Osteocyte (in vitro differentiated cells): ENCODE measurements around the gene NPLOC4. TPM values are rescaled to one million over a fixed set of nuclear protein-coding genes. Genes with fewer than 3 reads are reported as not detected.

Experiments used
- DNase-seq: peaks from one replicate; pipeline ENCODE4 v3.0.0; 2021; ENCODE audit warnings: mixed read lengths; ENCODE audit not compliant: unreplicated experiment; ENCODE audit errors: extremely low spot score
- H3K27ac Mint-ChIP-seq: one replicate; pipeline ENCODE4 v1.8.0; 2021; ENCODE audit warnings: mild to moderate bottlenecking, mixed read lengths; ENCODE audit not compliant: unreplicated experiment
- H3K27me3 Mint-ChIP-seq: one replicate; pipeline ENCODE4 v1.8.0; 2021; ENCODE audit warnings: mixed read lengths; ENCODE audit not compliant: unreplicated experiment
- H3K36me3 Mint-ChIP-seq: one replicate; pipeline ENCODE4 v1.8.0; 2021; ENCODE audit warnings: mixed read lengths; ENCODE audit not compliant: unreplicated experiment
- H3K4me1 Mint-ChIP-seq: one replicate; pipeline ENCODE4 v1.8.0; 2021; ENCODE audit warnings: mixed read lengths; ENCODE audit not compliant: unreplicated experiment
- H3K4me3 Mint-ChIP-seq: one replicate; pipeline ENCODE4 v1.8.0; 2021; ENCODE audit warnings: mild to moderate bottlenecking, moderate library complexity, mixed read lengths; ENCODE audit not compliant: unreplicated experiment
- H3K9me3 Mint-ChIP-seq: one replicate; pipeline ENCODE4 v1.8.0; 2021; ENCODE audit warnings: mixed read lengths; ENCODE audit not compliant: unreplicated experiment
- total RNA-seq: library from RNA; stranded (reverse); gene quantifications from 2 replicates; pipeline ENCODE4 v1.2.1, GENCODE V29; 2021
- TF ChIP-seq, protein P1 (sequence below): fragments of 200-600 bp; sonication (generic); IDR thresholded peaks from 2 replicates; pipeline ENCODE4 v1.5.0; 2021; ENCODE audit warnings: antibody characterized with exemption, mild to moderate bottlenecking, moderate library complexity

Gene NPLOC4
- total RNA-seq, 1 donor from 2014 or later, result 99.7 TPM

DNA sequence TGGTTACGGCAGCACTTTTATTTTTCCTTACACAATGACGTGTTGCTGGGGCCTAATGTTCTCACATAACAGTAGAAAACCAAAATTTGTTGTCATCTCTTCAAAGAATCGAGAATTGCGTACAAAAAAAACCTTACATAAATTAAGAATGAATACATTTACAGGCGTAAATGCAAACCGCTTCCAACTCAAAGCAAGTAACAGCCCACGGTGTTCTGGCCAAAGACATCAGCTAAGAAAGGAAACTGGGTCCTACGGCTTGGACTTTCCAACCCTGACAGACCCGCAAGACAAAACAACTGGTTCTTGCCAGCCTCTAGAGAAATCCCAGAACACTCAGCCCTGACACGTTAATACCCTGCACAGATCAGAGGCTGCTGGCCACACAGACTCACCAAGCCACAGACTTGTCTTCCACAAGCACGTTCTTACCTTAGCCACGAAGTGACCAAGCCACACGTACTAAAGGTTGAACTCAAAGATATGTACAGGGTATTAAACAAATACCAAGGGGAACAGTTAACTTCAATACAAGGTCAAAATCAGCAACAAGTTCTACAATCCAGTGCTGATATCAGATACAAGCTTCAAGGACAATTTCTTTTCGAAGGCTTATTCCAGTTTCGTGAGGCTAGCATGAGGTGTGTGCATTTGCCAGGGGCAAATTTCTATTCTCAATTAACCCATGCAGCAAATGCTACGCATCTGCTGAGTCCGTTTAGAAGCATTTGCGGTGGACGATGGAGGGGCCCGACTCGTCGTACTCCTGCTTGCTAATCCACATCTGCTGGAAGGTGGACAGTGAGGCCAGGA is 126.7 kb downstream of the NPLOC4 start:
- H3K27ac Mint-ChIP-seq, result peak overlapping the region; percentile 87
- TF ChIP-seq, protein P1, sequence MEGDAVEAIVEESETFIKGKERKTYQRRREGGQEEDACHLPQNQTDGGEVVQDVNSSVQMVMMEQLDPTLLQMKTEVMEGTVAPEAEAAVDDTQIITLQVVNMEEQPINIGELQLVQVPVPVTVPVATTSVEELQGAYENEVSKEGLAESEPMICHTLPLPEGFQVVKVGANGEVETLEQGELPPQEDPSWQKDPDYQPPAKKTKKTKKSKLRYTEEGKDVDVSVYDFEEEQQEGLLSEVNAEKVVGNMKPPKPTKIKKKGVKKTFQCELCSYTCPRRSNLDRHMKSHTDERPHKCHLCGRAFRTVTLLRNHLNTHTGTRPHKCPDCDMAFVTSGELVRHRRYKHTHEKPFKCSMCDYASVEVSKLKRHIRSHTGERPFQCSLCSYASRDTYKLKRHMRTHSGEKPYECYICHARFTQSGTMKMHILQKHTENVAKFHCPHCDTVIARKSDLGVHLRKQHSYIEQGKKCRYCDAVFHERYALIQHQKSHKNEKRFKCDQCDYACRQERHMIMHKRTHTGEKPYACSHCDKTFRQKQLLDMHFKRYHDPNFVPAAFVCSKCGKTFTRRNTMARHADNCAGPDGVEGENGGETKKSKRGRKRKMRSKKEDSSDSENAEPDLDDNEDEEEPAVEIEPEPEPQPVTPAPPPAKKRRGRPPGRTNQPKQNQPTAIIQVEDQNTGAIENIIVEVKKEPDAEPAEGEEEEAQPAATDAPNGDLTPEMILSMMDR, result no peak
- peak overlapping the region; percentile 98 for H3K4me3 Mint-ChIP-seq
- no peak for DNase-seq
- H3K4me1 Mint-ChIP-seq, result peaks cover 22% of the 10 kb centered on the region
- H3K36me3 Mint-ChIP-seq, result peaks cover 43% of the 10 kb centered on the region
- H3K27me3 Mint-ChIP-seq, result no peaks in the 10 kb centered on the region
- no peaks in the 10 kb centered on the region for H3K9me3 Mint-ChIP-seq

DNA sequence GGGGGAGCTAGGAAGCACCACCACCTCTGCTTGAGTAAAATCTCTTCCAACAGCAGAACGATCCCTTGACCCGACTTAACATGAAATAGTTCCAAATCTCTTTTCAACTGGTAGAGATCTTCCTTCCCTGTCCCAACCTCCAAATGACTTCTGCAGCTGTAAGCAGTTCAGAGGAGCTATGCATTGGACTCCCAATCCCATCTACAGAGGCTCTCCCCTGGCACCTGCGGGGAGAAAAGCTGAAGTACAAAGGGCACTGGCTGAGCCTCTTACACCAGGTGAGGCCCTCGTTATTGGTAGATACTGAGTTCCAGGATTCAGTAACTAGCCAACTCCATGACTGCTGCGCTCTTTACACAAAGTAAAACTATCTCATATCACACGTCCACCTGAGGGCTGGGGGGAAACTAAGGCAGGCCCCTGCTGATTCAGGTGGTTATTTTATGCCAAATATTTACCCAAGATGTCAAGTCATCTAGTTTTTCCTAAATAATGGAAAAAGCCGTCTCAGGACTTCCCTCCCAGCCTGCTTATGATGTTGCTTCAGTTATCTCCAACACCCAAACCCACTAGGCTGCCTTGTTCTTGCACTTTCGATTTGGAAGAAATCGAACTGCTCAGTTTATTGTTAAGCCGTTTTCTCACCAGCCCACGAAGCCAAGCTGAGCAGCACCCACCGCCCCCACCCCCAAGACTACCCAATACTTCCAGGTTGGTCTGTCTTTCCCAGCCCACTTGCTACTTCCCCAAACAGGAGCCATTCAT is 127.5 kb downstream of the NPLOC4 start:
- no peak for DNase-seq

DNA sequence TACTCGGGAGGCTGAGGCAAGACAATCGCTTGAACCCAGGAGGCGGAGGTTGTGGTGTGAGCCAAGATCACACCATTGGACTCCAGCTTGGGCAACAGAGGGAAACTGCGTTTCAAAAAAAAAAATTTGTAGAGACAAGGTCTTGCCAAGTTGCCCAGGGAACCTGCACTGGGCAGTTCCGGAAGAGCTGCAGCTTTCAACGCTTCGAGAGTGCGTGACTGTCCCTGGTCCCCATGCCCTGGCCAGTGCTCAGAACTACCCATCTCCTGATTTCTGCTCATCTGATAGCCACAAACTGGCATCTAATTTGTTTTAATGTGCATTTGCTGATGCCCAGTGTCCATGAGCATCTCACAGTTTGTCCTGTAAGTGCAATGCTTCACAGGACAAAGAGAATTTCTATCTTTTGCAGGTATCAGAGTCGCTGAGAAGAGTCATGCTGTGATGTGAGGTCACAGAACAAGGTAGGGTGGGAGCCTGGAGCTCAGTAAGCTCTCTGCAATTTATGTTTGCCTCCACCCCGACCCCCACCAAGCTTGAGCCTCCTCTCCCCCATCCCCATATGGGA is 128.2 kb downstream of the NPLOC4 start:
- no peaks in the 10 kb centered on the region for H3K27me3 Mint-ChIP-seq

More for the DNA sequence above, 127.5 kb downstream of the NPLOC4 start:
- peaks cover 21% of the 10 kb centered on the region for H3K4me1 Mint-ChIP-seq
- no peaks in the 10 kb centered on the region for H3K9me3 Mint-ChIP-seq
- TF ChIP-seq, protein P1, result no peak
- peak overlapping the region; percentile 87 for H3K27ac Mint-ChIP-seq
- peaks cover 43% of the 10 kb centered on the region for H3K36me3 Mint-ChIP-seq
- peak overlapping the region; percentile 98 for H3K4me3 Mint-ChIP-seq
- no peaks in the 10 kb centered on the region for H3K27me3 Mint-ChIP-seq

More for the DNA sequence above, 128.2 kb downstream of the NPLOC4 start:
- peak overlapping the region; percentile 98 for H3K4me3 Mint-ChIP-seq
- peak overlapping the region; percentile 87 for H3K27ac Mint-ChIP-seq
- H3K9me3 Mint-ChIP-seq, result no peaks in the 10 kb centered on the region
- H3K36me3 Mint-ChIP-seq, result peaks cover 43% of the 10 kb centered on the region
- TF ChIP-seq, protein P1, result no peak
- H3K4me1 Mint-ChIP-seq, result peaks cover 21% of the 10 kb centered on the region
- DNase-seq, result no peak

Other genes with a start within 250 kb of the NPLOC4 start
- 55.7 and 57.0 TPM in 2 replicates for gene BAHCC1, start 241.7 kb downstream of the NPLOC4 start, total RNA-seq
- 4,236 and 4,267 TPM in 2 replicates for gene ACTG1, start 124.3 kb downstream of the NPLOC4 start, total RNA-seq
- gene FSCN2, start 108.7 kb downstream of the NPLOC4 start, total RNA-seq, result 3.0 and 3.7 TPM in 2 replicates
- 63.0 and 64.6 TPM in 2 replicates for gene FAAP100, start 84.8 kb downstream of the NPLOC4 start, total RNA-seq
- 1.1 and 1.6 TPM in 2 replicates for gene TSPAN10, start 84 bp upstream of the NPLOC4 start, total RNA-seq
- gene PDE6G, start 19.4 kb upstream of the NPLOC4 start, total RNA-seq, result 0.83 and 0.84 TPM in 2 replicates
- gene OXLD1, start 29.5 kb upstream of the NPLOC4 start, total RNA-seq, result 31.2 and 32.1 TPM in 2 replicates
- 13.6 and 14.9 TPM in 2 replicates for gene CCDC137, start 29.6 kb upstream of the NPLOC4 start, total RNA-seq
- 41.7 and 46.3 TPM in 2 replicates for gene ARL16, start 46.7 kb upstream of the NPLOC4 start, total RNA-seq
- 111 and 117 TPM in 2 replicates for gene HGS, start 46.9 kb upstream of the NPLOC4 start, total RNA-seq
- 47.9 and 51.1 TPM in 2 replicates for gene MRPL12, start 66.3 kb upstream of the NPLOC4 start, total RNA-seq
- 8.0 and 9.5 TPM in 2 replicates for gene SLC25A10, start 75.2 kb upstream of the NPLOC4 start, total RNA-seq
- not detected in 2 replicates for gene GCGR, start 167.0 kb upstream of the NPLOC4 start, total RNA-seq
- 169 and 176 TPM in 2 replicates for gene MCRIP1, start 196.2 kb upstream of the NPLOC4 start, total RNA-seq
- gene PPP1R27, start 197.9 kb upstream of the NPLOC4 start, total RNA-seq, result 0.62 TPM in 1 of 2 replicates, not detected in the other
- 792 and 837 TPM in 2 replicates for gene P4HB, start 223.4 kb upstream of the NPLOC4 start, total RNA-seq
- gene ARHGDIA, start 234.2 kb upstream of the NPLOC4 start, total RNA-seq, result 430 and 433 TPM in 2 replicates